HG03565 (cell line): Measurements from ENCODE around the gene LTB4R.

Experiments
- ATAC-seq: cut with Tn5 transposase; IDR thresholded peaks from one replicate; pipeline ENCODE4 v1.9.1; 2021; ENCODE audit warnings: mild to moderate bottlenecking, moderate library complexity; ENCODE audit not compliant: unreplicated experiment

LTB4R gene

DNA sequence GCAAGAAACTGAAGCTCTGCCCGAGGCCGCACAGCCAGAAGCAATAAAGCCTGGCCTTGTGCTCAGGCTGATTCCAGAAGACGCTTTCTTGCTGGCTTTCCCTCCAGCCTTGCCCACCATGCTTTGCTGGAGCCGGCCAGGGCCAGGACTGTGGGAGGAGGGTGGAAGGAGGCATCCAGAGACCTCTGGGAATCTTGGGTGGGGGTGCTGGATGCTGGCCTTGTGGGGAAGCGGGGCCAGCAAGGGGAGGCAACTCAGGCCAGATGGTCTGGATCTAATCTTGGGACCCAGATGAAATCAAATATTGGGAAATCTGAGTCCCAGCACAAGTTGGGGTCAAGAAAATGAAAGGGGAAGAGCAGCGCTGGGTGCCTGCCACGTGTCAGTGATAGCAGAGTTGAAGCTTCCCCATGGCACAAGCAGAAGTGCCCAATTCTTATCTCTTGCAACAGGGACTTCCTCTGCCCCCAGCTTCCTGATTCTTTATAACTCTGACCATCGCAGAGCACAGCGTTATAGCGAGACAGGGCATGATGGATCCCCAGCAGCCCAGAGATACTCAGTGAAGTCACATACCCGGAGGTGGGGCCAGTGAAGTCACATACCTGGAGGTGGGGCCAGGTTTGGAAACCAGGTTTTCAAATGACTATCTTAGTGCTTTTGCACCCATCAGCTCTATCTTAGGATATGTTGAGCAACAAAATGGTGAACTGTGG lies 33.5 kb upstream of the LTB4R start:
- no peak for ATAC-seq

DNA sequence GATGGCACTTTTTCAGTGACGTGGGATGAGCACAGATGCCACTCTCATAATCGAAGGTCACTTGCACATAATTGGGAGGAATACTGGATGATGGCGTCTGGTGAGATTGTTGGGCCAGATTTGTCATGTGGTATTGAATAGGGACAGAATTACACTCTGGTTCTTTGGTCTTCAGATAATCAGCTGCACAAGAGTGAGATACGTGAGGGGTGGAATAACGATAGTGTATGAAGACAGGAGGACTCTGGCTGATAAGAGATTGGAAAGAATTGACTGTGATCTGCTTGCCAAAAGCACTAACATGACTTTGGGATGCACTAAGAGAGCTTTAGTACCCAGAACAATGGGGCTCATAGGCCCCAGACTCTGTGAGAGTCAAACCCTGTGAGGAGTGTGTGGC lies 32.9 kb upstream of the LTB4R start:
- no peak for ATAC-seq

DNA sequence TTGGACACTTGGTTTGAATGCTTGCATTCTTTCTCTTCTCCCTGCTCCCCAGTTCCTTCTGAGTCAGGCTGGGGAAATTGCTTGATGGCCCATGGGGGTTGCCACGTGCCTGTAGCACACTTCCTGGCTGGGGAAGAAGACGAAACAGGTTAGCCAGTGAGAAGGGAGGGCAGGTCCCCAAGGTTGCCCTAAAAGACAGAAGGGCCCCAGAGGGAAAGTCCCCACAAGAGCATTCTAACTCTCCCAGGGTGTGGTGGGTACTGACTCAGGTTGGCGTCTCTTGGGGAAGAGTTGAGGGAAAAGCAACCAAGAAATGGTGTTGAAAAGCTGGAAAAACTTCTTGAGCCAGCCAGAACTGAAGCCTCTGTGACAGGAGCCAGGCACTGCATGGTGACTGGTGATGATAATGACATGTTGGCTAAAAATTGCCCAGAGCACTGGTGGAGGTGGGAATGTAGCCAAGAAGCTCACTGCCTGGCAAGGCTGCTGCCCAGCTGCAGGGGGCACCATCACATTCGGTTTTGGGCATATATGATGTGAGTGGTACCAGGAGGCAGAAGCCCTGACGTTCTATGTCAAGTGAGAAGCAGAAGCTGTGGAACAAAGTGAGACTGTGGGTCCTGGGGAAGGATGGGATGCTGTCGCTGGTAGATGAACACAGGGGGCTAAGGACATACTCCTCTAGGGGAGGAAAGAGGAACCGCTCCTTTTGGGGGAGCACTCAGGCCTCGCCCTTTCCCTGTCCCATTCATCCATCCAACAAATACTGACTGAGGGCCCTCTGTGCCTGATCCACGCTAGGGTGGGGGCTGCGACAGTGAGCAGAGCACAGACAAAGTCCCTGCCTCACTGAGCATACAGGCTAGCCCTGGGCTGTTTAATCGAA lies 31.8 kb upstream of the LTB4R start:
- ATAC-seq, result peak; percentile 48

DNA sequence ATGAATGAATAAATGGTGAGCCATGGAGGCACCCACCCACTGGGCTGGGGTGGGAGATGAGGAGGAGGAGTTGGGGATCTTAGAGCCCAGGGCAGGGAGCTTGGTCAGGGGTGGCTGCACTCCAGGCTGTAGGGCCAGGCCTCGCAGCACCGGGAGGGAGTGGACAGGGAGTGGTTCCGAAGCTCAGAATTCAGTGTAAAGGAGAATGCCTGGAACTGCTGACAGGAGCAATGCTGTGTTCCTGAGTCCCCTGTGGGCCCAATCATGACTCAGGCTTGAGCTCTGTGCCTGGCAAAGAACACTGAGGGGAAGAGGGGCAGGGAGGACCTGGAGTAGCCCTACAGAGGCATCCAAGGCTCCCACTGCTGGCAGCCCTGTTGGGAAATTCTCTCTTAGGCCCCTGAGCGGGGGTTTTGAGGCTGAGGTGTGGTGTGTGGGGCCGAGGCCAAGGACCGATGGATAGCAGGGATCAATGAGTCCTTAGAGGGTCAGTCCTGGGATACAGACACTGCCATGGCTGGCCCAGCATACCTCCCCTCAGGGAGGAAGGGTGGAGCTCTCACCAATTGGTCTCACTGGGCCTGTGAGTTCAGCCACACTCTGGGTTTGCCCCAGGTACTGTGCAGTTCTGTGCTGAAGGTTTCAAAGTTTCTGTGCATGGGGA lies 30.4 kb upstream of the LTB4R start:
- no peak for ATAC-seq

DNA sequence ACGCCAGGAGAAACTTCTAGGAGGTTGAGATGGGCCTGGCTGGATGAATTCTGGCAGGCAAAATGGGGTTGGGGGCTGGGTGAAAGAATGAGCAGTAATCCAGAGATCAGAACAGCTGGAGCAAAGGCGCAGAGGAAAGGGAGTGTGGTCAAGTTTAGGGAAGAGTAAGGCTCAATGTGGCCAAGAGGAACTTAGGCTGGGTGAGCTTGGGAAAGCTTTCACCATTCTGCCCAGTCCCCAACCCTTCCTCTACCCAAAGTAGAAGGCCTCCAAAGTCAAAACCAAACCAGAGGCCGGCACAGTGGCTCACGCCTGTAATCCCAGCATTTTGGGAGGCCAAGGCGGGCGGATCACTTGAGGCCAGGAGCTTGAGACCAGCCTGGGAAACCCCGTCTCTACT lies 29.7 kb upstream of the LTB4R start:
- ATAC-seq, result no peak

DNA sequence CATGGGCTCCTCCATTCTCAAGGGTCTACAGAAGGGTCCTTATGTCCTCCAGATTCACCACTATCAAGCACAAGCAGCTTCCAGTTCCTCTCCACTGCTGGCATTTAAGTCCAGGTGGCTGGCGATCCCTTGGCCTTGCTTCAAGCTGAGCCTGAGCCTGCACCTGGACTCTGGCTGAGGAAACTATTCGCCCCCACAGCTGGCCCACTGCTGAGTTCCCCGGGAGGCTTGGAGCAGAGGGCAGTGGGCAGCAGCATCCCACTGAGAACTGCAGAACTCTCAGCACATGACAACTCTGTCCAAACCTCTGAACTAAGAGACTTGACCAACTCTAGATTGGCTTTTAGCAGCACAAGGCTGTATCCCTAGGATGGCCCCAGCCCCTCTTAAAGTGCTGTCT lies 28.6 kb upstream of the LTB4R start:
- ATAC-seq, result no peak

DNA sequence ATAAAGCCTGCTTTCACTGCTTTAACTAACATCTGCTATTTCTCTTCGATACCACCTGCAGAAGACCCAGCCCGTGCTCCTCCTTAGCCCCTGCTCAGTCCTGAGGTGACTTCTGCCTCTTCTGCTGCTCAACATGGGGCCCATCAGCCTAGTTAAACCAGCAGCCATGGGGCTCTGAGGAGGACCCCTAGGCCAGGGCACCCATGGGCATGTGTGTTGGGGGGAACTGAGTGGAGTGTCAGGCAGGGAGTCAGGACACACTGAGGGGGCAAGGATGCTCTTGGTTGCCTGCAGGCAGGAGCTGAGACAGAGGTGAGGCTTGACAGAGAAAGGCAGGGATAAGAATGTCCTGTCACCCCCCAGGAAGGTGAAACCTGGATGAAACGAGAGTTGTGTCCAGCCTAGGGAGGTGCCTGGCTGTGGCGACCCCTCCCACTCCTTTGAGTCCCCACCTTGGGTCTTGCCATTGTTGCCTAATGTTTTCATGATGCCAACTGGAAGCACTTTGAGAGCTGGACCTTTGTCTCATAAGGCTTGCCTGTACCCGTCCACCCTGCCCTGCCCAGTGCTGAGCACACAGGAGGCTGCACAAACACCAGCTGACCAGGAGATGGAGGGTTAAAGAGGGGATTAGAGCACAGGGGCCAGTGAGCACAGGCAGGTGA lies 27.4 kb upstream of the LTB4R start:
- ATAC-seq, result no peak

DNA sequence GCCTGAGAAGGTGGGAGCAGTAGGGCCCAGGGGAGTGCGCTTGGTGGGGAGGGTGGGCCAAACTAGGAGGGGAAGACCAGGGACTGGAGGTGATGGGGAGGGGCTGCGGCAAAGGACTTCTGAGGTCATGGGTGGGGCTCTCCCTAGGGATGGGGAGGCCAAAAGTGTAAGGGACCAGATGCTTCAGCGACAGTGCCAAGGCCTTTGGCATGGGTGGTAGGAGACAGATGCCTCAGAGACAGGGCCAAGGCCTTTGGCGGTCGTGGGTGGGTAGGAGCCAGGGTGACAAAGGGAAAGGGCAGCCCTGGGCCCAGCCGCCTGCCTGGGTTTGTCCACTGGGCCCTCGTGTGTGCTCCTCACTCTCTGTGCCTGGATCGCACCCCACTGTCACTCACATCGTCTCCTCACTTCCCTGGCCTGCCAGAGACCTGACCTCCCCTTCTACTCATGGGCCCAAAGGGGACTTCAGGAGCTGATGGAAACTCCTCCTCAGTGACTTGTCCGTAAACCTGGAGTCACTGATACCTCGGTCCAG lies 26.7 kb upstream of the LTB4R start:
- no peak for ATAC-seq

DNA sequence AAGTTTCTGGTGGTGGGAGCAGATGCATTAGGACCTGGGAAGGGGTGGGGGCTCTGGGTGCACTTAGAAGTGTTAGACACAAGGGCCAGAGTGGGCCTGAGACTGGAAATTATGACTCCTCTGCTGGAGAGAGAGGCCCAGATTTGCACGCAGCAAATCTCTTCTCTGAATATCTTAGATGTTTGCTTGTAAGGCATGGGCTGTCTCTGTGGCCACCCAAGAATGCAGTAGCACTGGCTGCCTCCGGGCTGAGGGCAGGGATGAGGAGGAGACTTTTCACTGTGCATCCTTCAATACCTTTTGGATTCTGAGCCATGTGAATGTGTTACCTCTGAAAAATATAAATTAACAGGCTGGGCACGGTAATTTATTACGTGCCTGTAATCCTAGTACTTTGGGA lies 26.0 kb upstream of the LTB4R start:
- no peak for ATAC-seq

DNA sequence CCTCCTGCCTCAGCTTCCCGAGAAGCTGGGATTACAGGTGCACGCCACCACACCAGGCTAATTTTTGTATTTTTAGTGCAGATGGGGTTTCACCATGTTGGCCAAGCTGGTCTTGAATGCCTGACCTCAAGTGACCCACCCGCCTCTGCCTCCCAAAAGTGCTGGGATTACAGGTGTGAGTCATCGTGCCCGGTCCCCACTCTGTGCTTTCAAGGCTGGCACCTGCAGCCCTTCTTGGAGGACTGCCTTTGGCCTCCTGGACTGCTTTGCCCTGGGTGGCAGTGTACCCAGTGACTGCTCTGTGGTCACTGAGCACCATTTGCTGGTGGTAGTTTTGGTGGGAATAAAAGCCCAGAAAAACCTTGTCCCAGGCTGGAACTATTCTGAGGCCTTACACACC lies 24.3 kb upstream of the LTB4R start:
- no peak for ATAC-seq

DNA sequence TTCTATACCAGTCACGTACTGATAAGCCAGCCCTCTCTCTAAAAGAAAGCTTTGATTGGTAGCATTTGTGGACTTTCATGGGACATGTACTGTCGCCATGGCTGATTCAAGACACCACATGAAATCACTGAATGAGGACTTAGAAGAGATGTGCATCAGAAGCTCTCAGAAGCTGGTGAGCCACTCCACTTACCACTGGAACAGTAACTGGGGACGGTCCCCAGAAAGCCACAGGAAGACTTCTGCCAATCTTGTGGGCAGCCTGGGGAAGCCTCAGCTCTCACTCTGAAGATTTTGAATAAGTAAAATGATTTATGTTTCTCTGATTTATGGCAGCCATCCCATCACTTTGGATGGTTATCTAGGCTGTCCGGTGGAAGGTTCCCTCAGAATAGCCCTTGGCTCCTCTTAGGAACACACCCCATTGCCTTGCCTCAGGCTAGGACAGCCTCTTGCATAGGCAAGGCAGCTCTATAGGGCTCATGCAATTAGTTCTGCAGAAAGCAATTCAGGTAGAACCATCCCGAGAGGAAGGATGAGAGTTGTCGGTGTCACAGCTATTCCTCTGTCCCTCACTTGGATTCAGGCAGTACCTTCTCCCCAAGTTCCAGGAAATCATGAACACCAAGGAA lies 21.5 kb upstream of the LTB4R start:
- peak; percentile 37 for ATAC-seq

DNA sequence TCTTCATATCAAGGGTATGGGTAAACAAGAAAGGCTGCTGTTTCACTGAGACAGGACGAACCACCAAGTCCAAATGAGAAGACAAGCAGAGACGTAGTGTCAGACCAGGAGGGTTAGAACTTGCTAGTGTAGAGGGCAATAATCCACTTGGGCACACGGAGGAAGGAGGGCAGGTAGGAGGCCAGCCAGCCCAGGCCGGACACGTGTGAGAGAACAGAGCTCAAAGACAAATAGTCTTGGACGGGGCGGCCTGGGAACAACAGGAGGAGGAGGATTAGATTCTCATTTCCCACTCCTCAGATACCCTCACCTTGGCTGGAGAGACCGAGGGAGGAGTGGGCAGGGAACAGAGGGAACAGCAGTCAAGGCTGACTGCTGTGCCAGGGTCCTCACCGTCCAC lies 20.6 kb upstream of the LTB4R start:
- no peak for ATAC-seq

DNA sequence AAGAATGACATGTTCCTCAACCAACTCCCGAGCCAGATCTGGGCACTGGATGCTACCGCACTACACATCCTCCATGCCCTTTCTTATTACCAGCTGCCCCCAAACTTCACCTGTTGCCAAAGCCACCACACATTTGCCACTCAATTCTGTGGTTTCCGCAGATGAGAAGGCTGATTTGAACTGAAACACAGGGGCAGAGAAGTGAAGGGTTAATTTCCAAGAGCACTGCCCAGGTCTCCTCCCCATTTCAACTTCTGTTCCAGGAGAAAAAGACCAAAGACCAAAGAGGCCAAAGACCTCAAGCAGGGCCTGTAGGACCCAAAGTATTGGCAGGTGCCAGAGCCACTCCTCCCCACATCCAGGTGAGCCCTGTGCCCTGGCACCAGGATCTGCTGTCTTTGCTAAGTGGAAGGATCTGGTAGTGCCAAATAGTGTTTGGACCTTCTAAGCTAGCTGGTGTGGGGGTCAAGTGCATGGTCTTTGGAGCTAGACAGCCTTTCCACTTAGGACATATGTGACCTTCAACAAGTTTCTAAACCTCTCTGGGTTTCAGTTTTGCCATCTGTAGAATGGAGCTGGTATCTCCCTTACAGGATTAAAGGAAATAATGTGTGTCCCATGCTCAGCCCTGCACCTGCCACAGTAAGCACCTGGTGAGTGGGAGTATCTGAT lies 19.7 kb upstream of the LTB4R start:
- no peak for ATAC-seq

DNA sequence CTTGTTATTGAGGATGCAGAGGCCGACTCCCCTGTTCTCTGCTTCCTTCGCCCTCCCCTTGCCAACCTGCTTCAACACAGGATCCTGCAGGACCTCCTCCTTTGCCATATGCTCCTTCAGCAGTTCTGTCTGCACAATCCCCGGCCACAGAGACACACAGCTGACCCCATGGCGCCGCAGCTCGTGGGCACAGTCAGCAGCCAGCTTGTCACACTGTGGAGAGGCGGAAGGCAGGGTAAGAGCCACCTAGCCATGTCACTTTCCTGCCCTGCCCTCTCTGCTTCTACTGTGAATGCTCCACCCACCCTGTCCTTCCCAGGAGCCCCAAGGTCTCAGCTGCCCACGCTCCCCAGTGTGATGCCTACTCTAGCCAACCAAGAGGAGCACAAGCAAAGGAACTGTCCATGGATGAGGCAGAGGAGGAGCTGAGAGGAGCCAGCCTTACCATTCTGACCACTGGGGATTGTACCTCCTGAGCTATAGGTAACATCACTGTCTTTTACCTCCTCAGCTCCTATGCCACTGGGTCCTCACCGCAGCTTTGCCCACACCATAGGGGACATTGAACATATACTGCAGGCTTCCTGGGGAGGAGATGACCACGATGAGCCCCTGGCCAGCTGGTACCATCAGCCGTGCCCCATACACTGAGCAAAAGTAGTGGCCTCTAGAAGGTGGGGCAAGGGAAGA lies 19.0 kb upstream of the LTB4R start:
- ATAC-seq, result no peak

DNA sequence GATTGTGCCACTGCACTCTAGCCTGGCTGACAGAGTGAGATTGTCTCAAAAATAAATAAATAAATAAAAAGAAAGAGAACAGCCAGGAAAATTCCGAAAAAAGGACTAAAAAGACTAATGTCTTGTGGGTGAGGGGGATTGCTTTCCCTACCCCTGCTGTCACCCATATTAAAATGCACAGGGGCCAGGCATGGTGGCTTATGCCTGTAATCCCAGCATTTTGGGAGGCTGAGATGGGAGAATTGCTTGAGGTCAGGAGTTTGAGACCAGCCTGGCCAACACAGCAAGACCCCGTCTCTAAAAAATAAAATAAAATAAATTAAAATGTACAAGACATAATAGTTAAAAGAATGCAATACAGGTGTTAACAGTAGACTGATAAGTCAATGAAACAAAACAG lies 17.8 kb upstream of the LTB4R start:
- no peak for ATAC-seq

DNA sequence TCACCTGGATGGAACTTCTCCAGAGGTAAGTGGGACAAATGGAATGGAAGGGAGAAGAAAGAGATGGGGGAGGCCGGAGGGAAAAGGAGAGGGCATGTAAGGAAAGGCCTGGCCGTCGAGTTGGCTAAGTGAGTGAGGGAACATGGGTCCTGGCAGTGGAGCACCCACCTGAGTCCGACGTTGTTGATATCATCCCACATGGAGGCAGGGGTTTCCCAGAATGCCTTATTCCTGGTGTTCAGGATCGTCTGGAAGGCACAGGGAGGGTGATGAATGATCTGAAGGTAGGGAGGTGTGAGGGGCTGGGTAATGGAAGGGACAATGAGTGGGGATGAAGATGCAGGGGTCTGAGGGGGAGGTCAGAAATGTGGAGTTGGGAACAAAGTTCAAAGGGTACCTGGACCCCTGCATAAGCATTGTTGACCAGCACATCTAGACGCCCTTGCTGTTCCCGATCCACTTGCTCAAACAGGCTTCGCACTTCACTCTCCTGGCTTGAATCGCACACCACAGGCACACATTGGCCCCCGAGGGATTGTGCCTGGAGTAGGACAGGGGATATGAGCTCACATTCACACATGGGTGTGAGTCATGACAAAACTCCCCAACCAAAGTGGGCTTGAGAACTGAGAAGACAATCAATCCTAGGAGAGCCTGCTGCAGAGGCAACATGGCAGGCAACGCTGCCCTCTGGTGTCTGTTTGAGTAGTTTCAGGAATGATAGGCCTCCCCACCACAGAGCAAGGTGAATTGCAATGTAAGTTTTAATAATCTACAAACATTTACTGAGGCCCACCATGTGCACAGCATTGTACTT lies 14.8 kb upstream of the LTB4R start:
- peak; percentile 46 for ATAC-seq

DNA sequence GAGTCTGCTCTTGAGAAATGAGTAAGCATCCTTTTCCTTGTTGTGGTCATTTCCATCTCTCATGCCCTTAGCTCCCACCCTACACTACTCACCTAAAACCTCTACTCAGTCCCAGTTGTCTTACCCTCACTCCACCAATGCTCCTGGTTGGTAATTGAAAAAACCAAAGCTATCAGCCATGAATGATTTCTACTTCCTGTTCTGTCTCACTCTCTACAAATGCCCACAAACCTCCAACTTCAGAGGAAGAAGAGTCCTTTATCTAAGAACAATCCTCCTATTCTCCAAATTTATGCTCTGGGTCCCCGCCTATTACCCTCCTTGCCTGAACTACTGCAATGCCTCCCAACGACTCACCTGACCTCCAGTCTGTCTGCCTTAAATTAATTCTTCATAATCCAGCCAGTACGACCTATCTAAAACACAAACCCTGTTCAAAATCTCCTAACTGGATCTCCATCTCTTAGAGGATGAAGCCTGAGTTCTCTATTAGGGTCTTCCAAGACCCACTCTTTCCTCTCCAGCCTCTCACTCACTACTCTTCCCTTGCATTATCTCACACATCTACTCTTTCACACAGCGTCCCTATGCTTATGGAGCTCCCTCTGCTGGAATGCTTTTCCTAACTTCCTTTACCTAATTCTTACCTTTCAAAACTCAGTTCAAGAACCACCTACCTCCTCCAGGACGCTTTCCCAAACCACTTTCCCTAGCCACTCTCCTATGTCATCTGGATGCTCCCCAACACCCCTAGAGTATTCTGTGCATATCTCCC lies 13.9 kb upstream of the LTB4R start:
- peak; percentile 2 for ATAC-seq

DNA sequence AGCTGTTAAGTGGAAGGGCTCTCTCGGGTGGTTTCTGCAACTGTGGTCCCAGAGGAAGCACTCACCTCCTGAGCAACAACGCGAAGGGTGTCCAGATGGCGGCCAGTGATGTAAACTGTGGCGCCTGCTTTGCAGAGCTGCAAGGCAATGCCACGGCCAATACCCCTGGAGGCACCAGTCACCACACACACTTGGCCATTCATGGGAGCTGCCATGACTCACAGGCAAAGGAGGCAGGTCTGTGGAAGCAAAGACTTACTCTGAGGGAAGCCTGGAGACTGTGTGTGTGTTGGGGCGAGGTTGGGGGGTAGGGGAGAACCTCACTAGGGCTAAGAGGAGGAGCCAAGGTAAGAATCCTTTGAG lies 12.4 kb upstream of the LTB4R start:
- no peak for ATAC-seq
